Measurements from ENCODE around the gene PTCD3.
A peak's percentile ranks its signal among the peaks of the same experiment; 100 is the strongest.

The PTCD3 gene

DNA sequence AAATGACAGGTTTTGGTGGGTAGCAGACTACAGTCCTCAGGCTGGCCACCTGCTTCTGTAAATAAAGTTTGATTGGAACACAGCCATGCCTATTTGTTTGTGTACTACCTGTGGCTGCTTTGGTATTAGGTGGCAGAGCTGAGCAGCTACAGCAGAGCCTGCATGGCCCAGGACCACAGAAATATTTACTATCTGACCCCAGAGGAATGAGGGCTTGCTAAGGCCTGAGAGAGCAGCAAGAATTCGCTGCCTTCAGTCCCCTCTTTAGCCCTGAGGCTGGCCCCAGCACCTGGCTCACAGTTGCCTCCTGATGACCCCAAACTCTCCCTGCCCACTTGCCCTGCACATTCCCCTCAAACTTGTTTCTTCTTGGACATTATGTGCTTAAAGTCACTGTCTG is 32.8 kb upstream of the PTCD3 start:
- no peak for DNase-seq (ENCODE audit: low spot score)
- no peak for TF ChIP-seq CTCF (IDR thresholded peaks at IDR 0.05)
- H3K4me3 ChIP-seq: no peak overlapping the region
- H3K27ac ChIP-seq: peak overlapping the region in 1 of 2 donors; percentile 85

GRCh38 chr2:86074256-86074655 is 31.8 kb upstream of the PTCD3 start:
- Histone ChIP-seq H3K27ac (no peak overlapping the region), H3K4me3 (no peak overlapping the region)
- no peak for DNase-seq (ENCODE audit: low spot score)
- no peak for TF ChIP-seq CTCF (IDR thresholded peaks at IDR 0.05)

GRCh38 chr2:86074811-86075210 is 31.2 kb upstream of the PTCD3 start:
- TF ChIP-seq CTCF (IDR thresholded peaks at IDR 0.05): no peak
- Histone ChIP-seq H3K4me3 (no peak overlapping the region), H3K27ac (no peak overlapping the region)
- DNase-seq (ENCODE audit: low spot score): no peak

DNA sequence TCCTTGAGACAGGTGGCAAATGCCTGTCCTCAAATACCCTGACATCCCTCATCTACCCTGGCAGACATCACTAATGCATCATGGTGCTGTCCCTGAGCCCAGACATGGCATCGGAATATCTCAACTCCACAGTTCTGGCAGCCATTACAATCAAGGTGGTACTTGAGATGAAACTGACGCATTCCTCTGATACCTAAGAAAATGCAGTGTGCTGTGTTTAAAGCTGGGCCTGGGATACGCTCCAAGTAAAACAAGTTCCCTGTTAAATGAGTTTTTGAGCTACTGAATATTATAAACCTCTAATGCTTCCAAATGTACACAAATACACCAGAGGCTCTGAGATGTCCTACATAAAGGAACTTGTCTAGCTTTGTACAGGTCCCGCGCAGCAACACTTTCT is 30.1 kb upstream of the PTCD3 start:
- H3K4me3 ChIP-seq: no peak overlapping the region
- no peak overlapping the region for H3K27ac ChIP-seq
- TF ChIP-seq CTCF (IDR thresholded peaks at IDR 0.05): no peak
- no peak for DNase-seq (ENCODE audit: low spot score)

DNA sequence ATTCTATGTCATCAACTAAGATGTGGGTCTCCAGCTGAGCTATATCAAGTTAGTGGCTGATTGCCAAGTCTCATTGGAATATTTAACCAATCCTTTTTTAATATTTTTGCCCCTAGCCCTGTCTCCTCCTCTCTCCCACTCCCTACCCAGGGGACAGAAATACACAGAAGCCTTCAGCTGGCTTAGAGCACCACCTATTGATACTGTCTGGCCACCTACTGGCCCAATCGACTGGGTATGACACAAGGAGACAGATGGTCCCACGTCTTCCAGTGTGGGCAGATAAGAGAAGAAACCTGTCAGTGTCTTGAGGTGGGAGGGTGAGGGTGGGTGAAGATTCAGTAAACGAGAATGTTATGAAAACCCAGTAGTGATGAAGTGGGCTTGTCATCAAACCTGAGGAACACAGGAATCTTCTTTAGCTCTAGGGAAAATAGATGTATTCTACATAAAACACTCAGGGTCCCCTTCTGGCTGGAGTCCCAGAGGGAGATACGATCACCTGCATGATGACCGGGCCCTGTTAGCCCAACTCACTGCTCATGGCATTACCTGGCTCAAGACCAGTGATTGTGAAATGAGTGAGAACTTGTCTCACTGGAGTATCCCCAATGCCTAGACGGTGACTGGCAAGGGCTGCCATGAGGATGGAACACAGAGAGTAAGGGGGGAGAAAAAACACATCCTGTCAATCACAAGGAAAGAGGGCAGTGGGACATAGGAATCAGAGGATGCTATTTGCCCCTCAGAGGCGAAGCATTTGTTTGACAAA is 27.1 kb upstream of the PTCD3 start:
- Histone ChIP-seq H3K4me3 (no peak overlapping the region), H3K27ac (no peak overlapping the region)
- TF ChIP-seq CTCF (IDR thresholded peaks at IDR 0.05): no peak
- DNase-seq (ENCODE audit: low spot score): no peak

GRCh38 chr2:86079981-86080911 is 25.8 kb upstream of the PTCD3 start:
- TF ChIP-seq CTCF (IDR thresholded peaks at IDR 0.05): peak; percentile 63
- DNase-seq (ENCODE audit: low spot score): peak; percentile 86
- Histone ChIP-seq H3K4me3 (no peak overlapping the region), H3K27ac (no peak overlapping the region)

All from coronary artery (tissue), 2 donors.